RWPE1 (cell line): ENCODE measurements around the gene TCEAL9.
A peak's percentile ranks its signal among the peaks of the same experiment; 100 is the strongest.
"Not testable (repeated sequence)": the region's sequence is repeated elsewhere in the genome, so short reads cannot be mapped to it uniquely, and the experiment has no call there.

Experiments used
- CTCF ChIA-PET: fragments of 350-600 bp; sonication (Branson Sonifier 250); formaldehyde crosslinking; extraction: SDS; loops from one replicate; lab custom pipeline; 2021; lab: Yijun Ruan, JAX
- POLR2A ChIA-PET: fragments of 400-600 bp; formaldehyde crosslinking; extraction: SDS; loops from one replicate; lab custom pipeline; 2020; ENCODE audit warnings: antibody characterized with exemption; ENCODE audit not compliant: low non-redundant PET; lab: Yijun Ruan, JAX
- DNase-seq: peaks from one replicate; pipeline ENCODE4 v3.0.0; 2012; ENCODE audit warnings: low spot score
- H3K27ac ChIP-seq: fragments of 450-650 bp; 2 replicates; pipeline ENCODE4 v1.5.1; 2017
- TF ChIP-seq, protein P1 (sequence below): fragments of 450-650 bp; conservative IDR thresholded peaks from 2 replicates; pipeline ENCODE4 v1.5.1; 2017; ENCODE audit warnings: low read depth, mild to moderate bottlenecking

Gene TCEAL9

GRCh38 chrX:103357871-103358270 lies 1.6 kb downstream of the TCEAL9 start:
- CTCF ChIA-PET = no interaction called here
- POLR2A ChIA-PET = no interaction called here
- no peak for DNase-seq
- TF ChIP-seq, protein P1, sequence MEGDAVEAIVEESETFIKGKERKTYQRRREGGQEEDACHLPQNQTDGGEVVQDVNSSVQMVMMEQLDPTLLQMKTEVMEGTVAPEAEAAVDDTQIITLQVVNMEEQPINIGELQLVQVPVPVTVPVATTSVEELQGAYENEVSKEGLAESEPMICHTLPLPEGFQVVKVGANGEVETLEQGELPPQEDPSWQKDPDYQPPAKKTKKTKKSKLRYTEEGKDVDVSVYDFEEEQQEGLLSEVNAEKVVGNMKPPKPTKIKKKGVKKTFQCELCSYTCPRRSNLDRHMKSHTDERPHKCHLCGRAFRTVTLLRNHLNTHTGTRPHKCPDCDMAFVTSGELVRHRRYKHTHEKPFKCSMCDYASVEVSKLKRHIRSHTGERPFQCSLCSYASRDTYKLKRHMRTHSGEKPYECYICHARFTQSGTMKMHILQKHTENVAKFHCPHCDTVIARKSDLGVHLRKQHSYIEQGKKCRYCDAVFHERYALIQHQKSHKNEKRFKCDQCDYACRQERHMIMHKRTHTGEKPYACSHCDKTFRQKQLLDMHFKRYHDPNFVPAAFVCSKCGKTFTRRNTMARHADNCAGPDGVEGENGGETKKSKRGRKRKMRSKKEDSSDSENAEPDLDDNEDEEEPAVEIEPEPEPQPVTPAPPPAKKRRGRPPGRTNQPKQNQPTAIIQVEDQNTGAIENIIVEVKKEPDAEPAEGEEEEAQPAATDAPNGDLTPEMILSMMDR = no peak
- no peak overlapping the region for H3K27ac ChIP-seq

DNA sequence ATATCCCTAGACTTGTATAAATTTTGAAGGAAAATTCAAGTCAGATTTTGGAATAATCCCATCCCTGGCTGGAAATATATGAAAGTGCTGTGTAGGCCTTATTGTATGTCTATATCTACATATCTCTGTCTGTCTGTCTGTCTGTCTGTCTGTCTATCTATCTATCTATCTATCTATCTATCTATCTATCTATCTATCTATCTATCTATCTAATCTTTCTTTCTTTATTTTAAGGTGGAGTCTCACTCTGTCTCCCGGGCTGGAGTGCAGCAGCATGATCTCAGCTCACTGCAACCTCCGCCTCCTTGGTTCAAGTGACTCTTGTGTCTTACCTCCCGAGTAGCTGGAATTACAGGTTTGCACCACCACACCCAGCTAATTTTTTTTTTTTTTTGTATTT lies 3.3 kb downstream of the TCEAL9 start:
- POLR2A ChIA-PET = interaction anchor here (0.7 kb wide), 1 partner anchor 409 kb away, joined by 5 read pairs; no protein-coding TSS in a partner anchor
- CTCF ChIA-PET, DNase-seq, H3K27ac ChIP-seq: not testable (repeated sequence)

GRCh38 chrX:103360092-103360491 lies 3.8 kb downstream of the TCEAL9 start:
- POLR2A ChIA-PET = no interaction called here
- TF ChIP-seq, protein P1 = no peak
- no peak for DNase-seq
- CTCF ChIA-PET = no interaction called here
- H3K27ac ChIP-seq = no peak overlapping the region

DNA sequence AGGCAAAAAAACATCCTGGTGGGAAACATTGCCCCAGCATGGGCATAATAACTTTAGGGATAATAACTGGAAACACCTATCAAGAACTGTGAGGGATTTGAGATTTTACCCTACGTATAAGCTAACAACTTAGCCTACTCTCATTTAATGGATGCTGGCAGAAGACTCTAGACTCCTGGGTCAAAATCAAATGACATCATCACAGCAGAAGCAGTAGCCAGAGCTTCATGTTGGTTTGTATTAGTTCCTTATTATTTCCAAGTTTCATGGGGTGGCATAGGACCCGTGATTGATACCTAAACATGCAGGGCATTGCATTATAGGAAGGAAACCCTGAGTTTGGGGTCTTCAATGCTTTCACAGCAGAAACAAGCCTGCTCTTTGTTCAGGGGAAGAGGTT lies 4.6 kb downstream of the TCEAL9 start:
- CTCF ChIA-PET = no interaction called here
- no peak for DNase-seq
- POLR2A ChIA-PET = no interaction called here
- H3K27ac ChIP-seq = no peak overlapping the region
- TF ChIP-seq, protein P1 = no peak

DNA sequence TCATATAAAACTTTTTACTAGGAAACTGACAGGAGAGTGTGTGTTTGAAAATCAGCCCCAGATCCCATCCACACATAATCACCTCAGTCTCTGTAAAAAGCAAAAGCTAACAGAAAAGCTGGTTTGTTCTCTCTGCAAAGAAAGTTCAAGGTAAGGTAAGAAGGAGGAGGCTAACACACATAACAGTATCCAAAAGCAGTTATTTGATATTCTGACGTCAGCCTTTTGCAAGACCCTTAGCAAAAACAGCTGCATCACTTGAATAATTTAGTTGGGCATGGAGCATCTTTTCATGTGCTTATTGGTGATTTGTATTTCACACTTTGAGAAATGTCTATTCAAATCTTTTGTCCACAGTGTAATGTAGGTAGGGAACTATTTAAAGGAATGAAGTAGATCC lies 5.5 kb downstream of the TCEAL9 start:
- ChIA-PET CTCF (no interaction called here), POLR2A (no interaction called here)
- H3K27ac ChIP-seq = no peak overlapping the region
- DNase-seq = no peak
- TF ChIP-seq, protein P1 = no peak

DNA sequence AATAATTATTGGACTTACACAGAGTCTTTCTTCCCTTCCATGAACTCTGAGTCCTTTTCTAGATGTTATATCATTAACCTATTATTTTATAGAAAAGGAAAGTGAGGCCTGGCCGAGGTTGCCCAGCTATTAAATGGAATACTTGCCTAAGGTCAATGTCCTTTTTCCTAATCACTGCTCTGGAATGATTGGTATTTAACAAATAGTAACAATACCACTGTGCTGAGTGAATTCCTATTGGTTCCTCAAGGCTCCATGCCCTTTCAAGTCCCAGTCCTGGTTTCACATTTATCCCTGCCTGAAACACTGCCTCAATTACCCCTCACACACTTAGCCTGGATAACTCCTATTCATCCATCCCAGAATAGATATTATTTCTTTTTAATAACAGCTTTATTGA lies 6.2 kb downstream of the TCEAL9 start:
- ChIA-PET CTCF (no interaction called here), POLR2A (no interaction called here)
- no peak overlapping the region for H3K27ac ChIP-seq
- TF ChIP-seq, protein P1 = no peak
- DNase-seq = peak; percentile 61

DNA sequence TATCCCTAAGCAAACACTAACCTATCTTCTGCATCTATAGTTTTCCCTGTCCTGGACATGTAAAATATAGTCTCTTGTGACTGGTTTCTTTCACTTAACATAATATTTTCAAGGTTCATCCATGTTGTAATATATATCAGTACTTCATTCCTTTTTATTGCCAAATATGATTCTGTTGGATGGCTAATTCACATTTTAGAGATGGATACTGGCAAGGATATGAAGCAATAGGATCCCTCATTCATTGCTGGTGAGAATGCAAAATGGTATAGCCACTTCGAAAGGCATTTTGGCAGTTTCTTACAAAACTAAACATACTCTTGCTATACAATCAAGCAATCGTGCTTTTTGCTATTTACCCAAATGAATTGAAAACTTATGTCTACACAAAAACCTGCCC lies 6.7 kb downstream of the TCEAL9 start:
- ChIA-PET CTCF (interaction anchor here (0.6 kb wide), 1 partner anchor 515 kb away, joined by 3 read pairs; no protein-coding TSS in a partner anchor), POLR2A (no interaction called here)
- TF ChIP-seq, protein P1 = no peak
- H3K27ac ChIP-seq = no peak overlapping the region
- DNase-seq = no peak
